Measurements from ENCODE around the gene CCDC117.
"Not testable (repeated sequence)": the region's sequence is repeated elsewhere in the genome, so short reads cannot be mapped to it uniquely, and the experiment has no call there.

CCDC117 gene

DNA sequence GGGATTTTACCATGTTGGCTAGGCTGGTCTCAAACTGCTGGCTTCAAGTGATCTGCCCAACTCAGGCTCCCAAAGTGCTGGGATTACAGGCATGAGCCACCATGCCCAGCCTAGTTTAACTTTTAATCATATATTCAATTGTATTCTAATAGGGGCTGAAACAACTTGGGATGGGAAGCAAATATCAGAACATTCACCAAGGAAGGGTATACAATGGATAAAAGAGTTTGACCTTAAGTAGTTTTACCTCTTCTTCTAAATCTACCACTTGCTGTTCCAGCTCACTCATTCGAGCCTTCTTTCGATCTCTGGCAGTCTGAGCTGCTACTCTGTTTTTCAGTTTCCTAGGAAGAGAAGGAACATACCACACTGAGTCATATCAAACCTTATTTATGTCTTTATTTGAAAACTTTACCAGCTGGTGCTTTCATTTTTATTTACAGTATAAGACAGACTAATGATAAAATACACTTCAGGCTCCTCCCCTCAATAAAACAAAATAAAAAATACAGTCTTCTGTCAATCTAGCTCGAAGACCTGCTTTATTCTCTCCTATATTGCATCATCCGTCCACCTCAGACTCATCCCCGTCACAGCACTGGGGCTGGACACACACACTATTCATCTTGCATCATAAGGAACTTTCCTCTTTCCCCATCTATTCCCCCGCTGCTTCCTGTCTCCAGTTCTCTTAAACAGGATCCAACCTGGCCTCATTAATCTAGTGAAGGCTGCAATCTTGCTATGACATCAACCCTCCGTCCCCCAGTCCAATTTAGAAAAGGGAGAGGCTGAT, 26.5 kb downstream of the CCDC117 start:
- DNase-seq (ENCODE audit: low read depth): no peak
- TF ChIP-seq, protein P1, sequence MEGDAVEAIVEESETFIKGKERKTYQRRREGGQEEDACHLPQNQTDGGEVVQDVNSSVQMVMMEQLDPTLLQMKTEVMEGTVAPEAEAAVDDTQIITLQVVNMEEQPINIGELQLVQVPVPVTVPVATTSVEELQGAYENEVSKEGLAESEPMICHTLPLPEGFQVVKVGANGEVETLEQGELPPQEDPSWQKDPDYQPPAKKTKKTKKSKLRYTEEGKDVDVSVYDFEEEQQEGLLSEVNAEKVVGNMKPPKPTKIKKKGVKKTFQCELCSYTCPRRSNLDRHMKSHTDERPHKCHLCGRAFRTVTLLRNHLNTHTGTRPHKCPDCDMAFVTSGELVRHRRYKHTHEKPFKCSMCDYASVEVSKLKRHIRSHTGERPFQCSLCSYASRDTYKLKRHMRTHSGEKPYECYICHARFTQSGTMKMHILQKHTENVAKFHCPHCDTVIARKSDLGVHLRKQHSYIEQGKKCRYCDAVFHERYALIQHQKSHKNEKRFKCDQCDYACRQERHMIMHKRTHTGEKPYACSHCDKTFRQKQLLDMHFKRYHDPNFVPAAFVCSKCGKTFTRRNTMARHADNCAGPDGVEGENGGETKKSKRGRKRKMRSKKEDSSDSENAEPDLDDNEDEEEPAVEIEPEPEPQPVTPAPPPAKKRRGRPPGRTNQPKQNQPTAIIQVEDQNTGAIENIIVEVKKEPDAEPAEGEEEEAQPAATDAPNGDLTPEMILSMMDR (IDR thresholded peaks at IDR 0.05; ENCODE audit: low read depth, low read length, missing control alignments): no peak
- peak overlapping the region; percentile 86 for H3K4me3 ChIP-seq (ENCODE audit: low read depth, low read length)

DNA sequence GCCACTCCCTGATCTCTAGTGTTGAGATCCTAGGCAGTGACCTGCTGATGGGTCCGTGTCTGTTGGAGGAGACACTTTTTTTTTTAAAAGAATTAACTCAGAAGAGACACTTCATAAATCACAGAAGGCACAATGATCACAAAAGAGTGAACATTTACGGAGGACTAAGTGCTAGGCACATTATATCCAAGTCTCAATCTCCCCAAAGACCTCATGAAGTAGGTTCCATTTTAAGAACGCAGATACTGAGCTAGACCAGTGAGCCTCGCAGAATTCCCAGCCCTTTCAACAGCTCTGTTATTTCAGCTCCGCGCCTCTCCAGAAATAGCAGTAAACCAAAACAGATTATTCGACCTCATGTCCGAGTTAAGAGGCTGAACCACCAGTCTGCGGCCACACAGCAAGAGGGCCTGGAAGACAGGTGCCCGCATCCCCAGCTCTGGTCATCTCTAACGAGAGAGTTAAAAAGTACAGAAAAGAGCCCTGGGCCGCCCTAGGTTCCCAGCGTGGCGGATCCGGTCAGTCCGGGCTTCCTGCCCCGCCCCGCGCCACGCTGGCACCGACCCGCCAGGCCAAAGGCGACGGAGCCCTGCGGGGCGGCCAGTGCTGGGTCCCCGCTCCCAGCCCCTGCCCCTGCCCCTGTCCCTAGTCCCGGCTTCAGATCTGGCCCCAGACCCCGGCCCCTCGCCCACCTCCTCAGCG, 27.3 kb downstream of the CCDC117 start:
- DNase-seq (ENCODE audit: low read depth): no peak
- peak overlapping the region; percentile 86 for H3K4me3 ChIP-seq (ENCODE audit: low read depth, low read length)
- TF ChIP-seq, protein P1 (IDR thresholded peaks at IDR 0.05; ENCODE audit: low read depth, low read length, missing control alignments): no peak

DNA sequence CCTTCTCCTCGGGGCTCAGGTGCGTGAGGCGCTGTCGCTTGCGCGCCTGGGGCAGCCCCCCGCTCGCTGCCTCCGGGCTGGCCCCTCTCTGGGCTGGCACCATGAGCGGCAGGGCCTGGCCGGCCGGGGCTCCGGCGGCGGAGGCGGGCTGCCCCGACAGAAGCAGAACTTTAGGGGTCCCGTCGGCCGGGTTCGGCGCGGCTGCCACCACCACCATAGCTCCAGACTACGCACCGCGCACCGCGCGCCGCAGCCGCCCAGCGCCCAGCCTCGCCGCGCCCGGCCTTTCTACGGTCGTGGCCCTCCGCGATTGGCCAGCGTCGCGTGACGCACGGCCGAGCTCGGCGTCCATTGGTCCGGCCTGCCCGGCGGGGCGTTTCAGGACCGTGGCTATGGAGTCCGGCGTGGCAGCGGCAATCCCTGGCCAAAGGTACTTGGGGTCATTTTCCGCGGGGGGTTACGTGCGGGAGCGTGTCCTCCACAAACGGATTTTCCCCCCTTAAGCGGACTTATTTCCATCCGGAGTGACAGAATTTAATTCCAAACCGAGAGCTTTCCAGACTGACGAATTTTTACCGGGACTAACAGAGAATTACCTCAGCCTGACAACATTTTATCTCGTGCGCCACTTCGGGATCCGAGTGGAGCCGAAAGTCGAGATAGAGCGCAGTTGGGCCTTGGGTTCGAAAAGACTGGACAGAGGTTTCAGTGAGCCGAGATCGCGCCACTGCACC, 28.0 kb downstream of the CCDC117 start, which contains the start of gene XBP1:
Gene XBP1 (minus strand): TSS at position 262 of the 734 bp plus-strand sequence.
- H3K4me3 ChIP-seq (ENCODE audit: low read depth, low read length): peak within 1 kb of the TSS; percentile 86
- peak; percentile 74 for DNase-seq (ENCODE audit: low read depth)
- TF ChIP-seq, protein P1 (IDR thresholded peaks at IDR 0.05; ENCODE audit: low read depth, low read length, missing control alignments): no peak

DNA sequence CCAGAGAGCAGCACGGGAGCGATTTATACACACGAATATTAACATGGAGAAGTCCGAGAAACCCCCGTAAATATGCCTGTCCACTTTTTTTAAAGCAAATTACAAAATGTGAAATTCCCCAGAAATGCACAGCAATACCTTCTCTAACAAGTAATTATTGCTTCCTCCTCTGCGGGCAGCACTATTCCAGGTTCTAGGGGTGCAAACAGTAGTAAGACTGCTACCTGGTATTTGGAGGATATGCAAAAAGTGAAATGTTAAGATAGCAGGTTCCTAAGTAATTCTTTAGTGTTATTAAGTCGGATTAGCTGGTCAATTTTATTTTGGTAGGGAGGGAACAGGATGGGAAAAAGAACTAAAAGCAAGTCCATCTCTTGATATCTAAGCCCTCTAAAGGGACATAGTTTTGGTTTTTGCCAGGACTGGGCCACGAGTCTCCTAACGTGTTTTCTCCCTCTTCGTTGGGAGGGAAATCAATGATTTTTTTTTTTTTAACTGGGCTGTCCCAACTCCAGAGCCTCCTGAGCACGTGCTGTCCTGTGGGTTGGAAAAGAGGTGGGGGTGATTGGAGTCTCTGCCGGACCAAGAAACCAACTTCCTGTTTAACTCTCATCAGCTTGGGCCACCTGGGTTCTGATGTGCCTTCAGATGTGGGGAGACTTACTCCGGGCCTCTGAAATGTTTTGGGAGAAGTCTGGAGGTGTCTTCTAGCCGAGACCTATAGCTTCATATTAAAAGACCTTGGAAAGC, 29.5 kb downstream of the CCDC117 start:
- TF ChIP-seq, protein P1 (IDR thresholded peaks at IDR 0.05; ENCODE audit: low read depth, low read length, missing control alignments): no peak
- H3K4me3 ChIP-seq (ENCODE audit: low read depth, low read length): peak overlapping the region; percentile 86
- DNase-seq (ENCODE audit: low read depth): no peak

DNA sequence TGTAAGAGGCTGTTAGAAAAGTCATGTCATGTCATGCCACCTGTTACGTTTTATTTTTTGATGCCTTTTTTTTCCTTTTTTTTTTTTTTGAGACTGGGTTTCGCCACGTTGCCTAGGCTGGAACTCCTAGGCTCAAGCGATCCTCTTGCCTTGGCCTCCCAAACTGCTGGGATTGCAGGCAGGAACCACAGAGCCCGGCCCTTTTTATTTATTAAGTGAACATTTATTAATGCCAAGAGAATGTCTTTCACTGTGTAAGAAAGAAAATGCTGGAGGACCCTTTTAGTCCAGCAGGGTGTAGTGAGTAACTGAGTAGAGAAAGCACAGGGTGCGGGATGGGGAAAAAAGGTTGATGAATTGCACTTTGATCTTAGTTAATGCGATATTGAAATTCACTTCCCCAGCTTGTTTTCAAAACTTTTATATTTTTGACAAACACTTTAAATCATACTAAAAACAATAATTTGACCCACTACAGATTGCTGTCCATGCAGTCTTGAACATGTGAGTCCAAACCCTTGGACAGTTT, 30.2 kb downstream of the CCDC117 start:
- TF ChIP-seq, protein P1 (IDR thresholded peaks at IDR 0.05; ENCODE audit: low read depth, low read length, missing control alignments): peak; percentile 3
- no peak overlapping the region; the same call in 1 of the 2 replicates for H3K4me3 ChIP-seq (ENCODE audit: low read depth, low read length)
- no peak for DNase-seq (ENCODE audit: low read depth)

DNA sequence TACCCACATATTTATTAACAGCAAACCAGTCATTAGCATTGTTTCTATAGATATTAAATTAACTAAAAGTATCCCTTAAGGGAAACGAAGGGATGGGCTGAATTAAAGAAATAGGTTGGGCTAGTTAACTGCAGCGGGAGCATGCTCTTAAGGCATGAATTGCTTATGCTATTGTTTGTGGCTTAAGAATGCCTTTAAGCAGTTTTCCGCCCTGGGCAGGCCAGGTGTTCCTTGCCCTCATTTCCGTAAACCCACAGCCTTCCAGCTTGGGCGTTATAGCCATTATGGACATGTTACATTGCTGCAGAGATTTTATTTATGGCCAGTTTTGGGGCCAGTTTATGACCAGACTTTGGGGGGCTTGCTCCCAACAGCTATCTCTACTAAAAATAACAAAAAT, 32.9 kb downstream of the CCDC117 start:
- not testable (repeated sequence) for H3K4me3 ChIP-seq (ENCODE audit: low read depth, low read length); DNase-seq (ENCODE audit: low read depth)

Data from GM12864 (cell line).